Stimulated activated CD8-positive, alpha-beta memory T cell treated with anti-CD3 and anti-CD28 coated beads, Interleukin-7, amount 100 ng/mL, for 1 hour (primary cell): ENCODE data around the gene MLST8.
A peak's percentile ranks its signal among the peaks of the same experiment; 100 is the strongest.
"Not testable (repeated sequence)": the region's sequence is repeated elsewhere in the genome, so short reads cannot be mapped to it uniquely, and the experiment has no call there.

ENCODE experiments used
- DNase-seq, 2 donors: peaks; one replicate each; pipeline ENCODE4 v3.0.0-alpha.2; 2020; ENCODE audit warnings: low read depth in 2 of 2

MLST8 gene

GRCh38 chr16:2190002-2190658 is 15.1 kb upstream of the MLST8 start:
- no peak for DNase-seq

- DNase-seq, result no peak
Observed at GRCh38 chr16:2190659-2191445, 14.4 kb upstream of the MLST8 start.

GRCh38 chr16:2191446-2191706 is 13.9 kb upstream of the MLST8 start:
- DNase-seq, result no peak

GRCh38 chr16:2194166-2194834 is 11.0 kb upstream of the MLST8 start:
- DNase-seq, result no peak

GRCh38 chr16:2194852-2195321 is 10.4 kb upstream of the MLST8 start:
- DNase-seq, result peak; percentile 10 to 19

- DNase-seq, result no peak
Observed at GRCh38 chr16:2195322-2196161, 9.7 kb upstream of the MLST8 start.

- DNase-seq, result no peak
Observed at GRCh38 chr16:2196162-2196980, 8.9 kb upstream of the MLST8 start, which contains the start of gene CASKIN1. TSS of gene CASKIN1 (minus strand) at chr16:2196605. CDS start at chr16:2196432, 173 bp downstream.

- DNase-seq, result no peak
Observed at GRCh38 chr16:2196981-2197511, 8.2 kb upstream of the MLST8 start.

- DNase-seq, result no peak
Observed at GRCh38 chr16:2197765-2198164, 7.5 kb upstream of the MLST8 start.

GRCh38 chr16:2198283-2198682 is 7.0 kb upstream of the MLST8 start:
- DNase-seq, result no peak

GRCh38 chr16:2199095-2199494 is 6.2 kb upstream of the MLST8 start:
- DNase-seq, result no peak

- DNase-seq, result no peak
Observed at GRCh38 chr16:2199621-2200139, 5.6 kb upstream of the MLST8 start.

- no peak for DNase-seq
Observed at GRCh38 chr16:2200313-2200712, 4.9 kb upstream of the MLST8 start.

- DNase-seq, result not testable (repeated sequence)
Observed at GRCh38 chr16:2203119-2203688, 2.0 kb upstream of the MLST8 start.

- DNase-seq, result no peak
Observed at GRCh38 chr16:2204416-2205103, 694 bp upstream of the MLST8 start.

GRCh38 chr16:2205967-2206313 is 686 bp downstream of the MLST8 start:
- DNase-seq, result no peak

- no peak for DNase-seq
Observed at GRCh38 chr16:2206420-2206779, 1.1 kb downstream of the MLST8 start.

GRCh38 chr16:2206780-2207433 is 1.7 kb downstream of the MLST8 start:
- DNase-seq, result no peak

GRCh38 chr16:2207872-2208271 is 2.6 kb downstream of the MLST8 start:
- DNase-seq, result no peak
